Epidermal melanocyte (primary cell): ENCODE data around the gene ARRDC1.
A peak's percentile ranks its signal among the peaks of the same experiment; 100 is the strongest.
"Not testable (repeated sequence)": the region's sequence is repeated elsewhere in the genome, so short reads cannot be mapped to it uniquely, and the experiment has no call there.

Experiments
- DNase-seq: peaks from one replicate; pipeline ENCODE4 v3.0.0; 2011; ENCODE audit warnings: low spot score; ENCODE audit not compliant: insufficient read length

The ARRDC1 gene

GRCh38 chr9:137583957-137584356, 21.5 kb upstream of the ARRDC1 start:
- peak; percentile 5 for DNase-seq

GRCh38 chr9:137586854-137587253, 18.6 kb upstream of the ARRDC1 start:
- DNase-seq: peak; percentile 1

GRCh38 chr9:137588311-137588710, 17.2 kb upstream of the ARRDC1 start:
- DNase-seq: no peak

GRCh38 chr9:137588891-137589290, 16.6 kb upstream of the ARRDC1 start:
- no peak for DNase-seq

GRCh38 chr9:137589441-137590122, 15.9 kb upstream of the ARRDC1 start:
- peak; percentile 20 for DNase-seq

- no peak for DNase-seq
These were observed 15.4 kb upstream of the ARRDC1 start for GRCh38 chr9:137590123-137590468.

- peak; percentile 99 for DNase-seq
These were observed 14.8 kb upstream of the ARRDC1 start, which contains the start of gene ZMYND19 for GRCh38 chr9:137590469-137591383. ZMYND19 (minus strand) TSS chr9:137590512; CDS start chr9:137590263, 249 bp downstream.

- no peak for DNase-seq
These were observed 12.7 kb upstream of the ARRDC1 start for GRCh38 chr9:137592767-137593166.

- no peak for DNase-seq
These were observed 12.3 kb upstream of the ARRDC1 start for GRCh38 chr9:137593176-137593575.

- DNase-seq: not testable (repeated sequence)
These were observed 8.9 kb upstream of the ARRDC1 start for GRCh38 chr9:137596577-137596976.

- DNase-seq: no peak
These were observed 6.5 kb upstream of the ARRDC1 start for GRCh38 chr9:137598943-137599342.

- peak; percentile 6 for DNase-seq
These were observed 2.8 kb upstream of the ARRDC1 start for GRCh38 chr9:137602661-137603060.

- no peak for DNase-seq
These were observed 1.6 kb upstream of the ARRDC1 start for GRCh38 chr9:137603879-137604278.

GRCh38 chr9:137604345-137605086, 970 bp upstream of the ARRDC1 start:
- DNase-seq: no peak

- DNase-seq: no peak
These were observed 627 bp downstream of the ARRDC1 start for GRCh38 chr9:137606005-137606621.

- DNase-seq: no peak
These were observed 1.2 kb downstream of the ARRDC1 start for GRCh38 chr9:137606734-137607138.

GRCh38 chr9:137607141-137607857, 1.8 kb downstream of the ARRDC1 start:
- no peak for DNase-seq

- DNase-seq: no peak
These were observed 5.5 kb downstream of the ARRDC1 start for GRCh38 chr9:137610944-137611343.

- peak; percentile 47 for DNase-seq
These were observed 6.4 kb downstream of the ARRDC1 start for GRCh38 chr9:137611623-137612609.
